PC-3 (cell line): ENCODE data around the gene EPHB1. TPM values are rescaled to one million over a fixed set of nuclear protein-coding genes. Genes with fewer than 3 reads are reported as not detected.

ENCODE experiments used
- ATAC-seq: fragments of 200-7000 bp; cut with Tn5 transposase; 2 replicates; pipeline ENCODE4 v1.9.1; 2020; ENCODE audit warnings: mild to moderate bottlenecking, moderate library complexity
- BruUV-seq: library from RNA; stranded (reverse); fragments of 400-500 nt; replicated peaks from 2 replicates; lab custom pipeline; 2021; lab: Mats Ljungman, UMichigan
- CTCF ChIA-PET: fragments of 300-600 bp; sonication (Branson Sonifier 250); formaldehyde crosslinking; loops from one replicate; lab custom pipeline; 2022; ENCODE audit warnings: antibody characterized with exemption; lab: Charles Lee
- POLR2A ChIA-PET: fragments of 300-600 bp; sonication (Branson Sonifier 250); formaldehyde crosslinking; loops from one replicate; lab custom pipeline; 2022; ENCODE audit warnings: antibody characterized with exemption; ENCODE audit not compliant: unreplicated experiment; lab: Charles Lee
- DNase-seq: peaks from one replicate; pipeline ENCODE4 v3.0.0-alpha.2; 2015
- H2AFZ ChIP-seq: fragments of 300-600 bp; sonication (generic); 2 replicates; pipeline ENCODE4 v1.6.0; 2016; ENCODE audit warnings: antibody characterized with exemption, low read length
- H3F3A ChIP-seq: fragments of 300-600 bp; sonication (generic); one replicate; pipeline ENCODE4 v1.6.0; 2017; ENCODE audit warnings: antibody characterized with exemption, low read length, control low read depth, mild to moderate bottlenecking; ENCODE audit not compliant: unreplicated experiment
- H3K27ac ChIP-seq: fragments of 300-600 bp; sonication (generic); 2 replicates; pipeline ENCODE4 v1.5.1; 2016; ENCODE audit warnings: mild to moderate bottlenecking, low read length
- H3K27me3 ChIP-seq: fragments of 300-600 bp; sonication (generic); 2 replicates; pipeline ENCODE4 v1.6.1; 2016; ENCODE audit warnings: low read length, mixed read lengths
- H3K36me3 ChIP-seq: fragments of 300-600 bp; sonication (generic); 2 replicates; pipeline ENCODE4 v1.6.1; 2016; ENCODE audit warnings: low read depth, mixed run types, low read length, mixed read lengths
- H3K4me1 ChIP-seq: fragments of 300-600 bp; sonication (generic); 2 replicates; pipeline ENCODE4 v1.5.1; 2016; ENCODE audit warnings: low read length; ENCODE audit not compliant: insufficient read depth
- H3K4me2 ChIP-seq: fragments of 300-600 bp; sonication (generic); 2 replicates; pipeline ENCODE4 v1.6.0; 2016; ENCODE audit warnings: low read length
- H3K4me3 ChIP-seq: fragments of 300-600 bp; sonication (generic); 2 replicates; pipeline ENCODE4 v1.5.1; 2016; ENCODE audit warnings: mild to moderate bottlenecking, low read length, mixed read lengths
- H3K79me2 ChIP-seq: fragments of 300-600 bp; sonication (generic); 2 replicates; pipeline ENCODE4 v1.6.1; 2017; ENCODE audit warnings: low read length, mixed read lengths
- H3K9ac ChIP-seq: fragments of 300-600 bp; sonication (generic); 2 replicates; pipeline ENCODE4 v1.6.0; 2016; ENCODE audit warnings: mild to moderate bottlenecking, low read length
- H3K9me2 ChIP-seq: fragments of 300-600 bp; sonication (generic); replicated peaks from 2 replicates; pipeline ENCODE4 v1.6.1; 2016; ENCODE audit warnings: mixed run types, low read length, mixed read lengths
- H3K9me3 ChIP-seq: fragments of 300-600 bp; sonication (generic); 2 replicates; pipeline ENCODE4 v1.6.1; 2016; ENCODE audit warnings: low read length, mixed read lengths
- H4K20me1 ChIP-seq: fragments of 300-600 bp; sonication (generic); 2 replicates; pipeline ENCODE4 v1.6.1; 2016; ENCODE audit warnings: low read length, mixed read lengths
- EZH2 ChIP-seq: fragments of 300-600 bp; sonication (generic); IDR thresholded peaks from one replicate; pipeline ENCODE4 v1.6.1; 2017; ENCODE audit warnings: antibody characterized with exemption, mild to moderate bottlenecking, low read length; ENCODE audit not compliant: unreplicated experiment
- EZH2phosphoT487 ChIP-seq: fragments of 300-600 bp; sonication (generic); IDR thresholded peaks from 2 replicates; pipeline ENCODE4 v1.6.1; 2018; ENCODE audit warnings: mild to moderate bottlenecking, antibody characterized with exemption, low read length, borderline replicate concordance
- intact Hi-C: fragments of 100-400 bp; cut with micrococcal nuclease; formaldehyde crosslinking; loops from 2 replicates; pipeline ENCODE4 v1.9.0; 2023
- total RNA-seq: library from RNA; depleted of rRNA; stranded (reverse); fragments of >200 nt; gene quantifications from 2 replicates; pipeline ENCODE4 v1.2.3, GENCODE V29; 2014
- TF ChIP-seq, protein P1 (sequence below): fragments of 300-600 bp; sonication (generic); conservative IDR thresholded peaks from 2 replicates; pipeline ENCODE4 v1.5.1; 2017; ENCODE audit warnings: antibody characterized with exemption, low read depth, mild to moderate bottlenecking, low read length

Gene EPHB1
- total RNA-seq, 1 experiment from 2014 or later: 0.69 TPM

DNA sequence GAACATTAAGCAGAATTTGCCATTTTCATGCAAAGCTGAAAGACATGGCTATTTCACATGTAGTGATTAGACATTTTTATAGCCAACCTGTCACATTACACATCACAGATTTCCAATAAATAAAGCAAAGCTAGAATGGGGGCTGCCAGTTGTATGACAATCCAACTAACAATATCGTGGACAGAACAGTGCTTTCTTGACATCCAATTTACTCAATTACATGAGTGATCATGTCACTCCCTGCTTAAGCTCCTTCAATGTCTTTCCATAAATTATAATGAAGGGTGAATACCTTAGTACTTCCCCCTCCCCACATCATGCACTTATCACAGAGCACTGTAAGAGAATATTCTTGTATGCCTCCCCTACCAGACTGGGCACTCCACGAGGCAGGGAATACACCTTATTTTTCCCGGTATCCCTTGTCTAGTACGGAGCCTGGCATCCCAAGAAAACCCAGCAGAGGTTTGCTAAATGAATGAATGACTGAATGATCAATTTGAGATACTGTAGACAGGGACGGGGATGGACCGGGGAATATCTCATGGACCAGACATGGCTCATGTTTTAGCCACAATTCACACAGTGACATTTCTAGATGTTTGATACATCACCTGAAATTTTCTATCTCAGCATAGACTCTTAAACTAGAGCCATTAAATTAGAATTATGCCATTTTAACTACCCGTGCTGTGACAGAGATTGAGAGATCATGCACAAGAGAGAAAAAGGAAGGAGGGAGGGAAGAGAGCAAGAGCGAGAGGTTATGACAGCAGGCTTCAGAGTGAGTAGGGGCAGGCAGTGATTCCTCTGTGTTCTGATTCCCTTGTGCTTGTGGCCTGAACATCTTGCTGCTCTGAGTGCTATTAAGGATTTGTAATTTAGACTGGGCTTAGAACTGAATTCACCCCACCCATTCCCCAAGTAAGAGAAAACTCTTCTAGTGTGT is 77.7 kb downstream of the EPHB1 start:
- no peaks in the 10 kb centered on the region for H3K27me3 ChIP-seq
- H3K9ac ChIP-seq: no peak overlapping the region
- H3F3A ChIP-seq: no peaks in the 10 kb centered on the region
- H3K4me2 ChIP-seq: no peak overlapping the region
- no peaks in the 10 kb centered on the region for H3K4me1 ChIP-seq
- DNase-seq (no peak), ATAC-seq (no peak)
- no peaks in the 10 kb centered on the region for H3K9me2 ChIP-seq
- TF ChIP-seq, protein P1, sequence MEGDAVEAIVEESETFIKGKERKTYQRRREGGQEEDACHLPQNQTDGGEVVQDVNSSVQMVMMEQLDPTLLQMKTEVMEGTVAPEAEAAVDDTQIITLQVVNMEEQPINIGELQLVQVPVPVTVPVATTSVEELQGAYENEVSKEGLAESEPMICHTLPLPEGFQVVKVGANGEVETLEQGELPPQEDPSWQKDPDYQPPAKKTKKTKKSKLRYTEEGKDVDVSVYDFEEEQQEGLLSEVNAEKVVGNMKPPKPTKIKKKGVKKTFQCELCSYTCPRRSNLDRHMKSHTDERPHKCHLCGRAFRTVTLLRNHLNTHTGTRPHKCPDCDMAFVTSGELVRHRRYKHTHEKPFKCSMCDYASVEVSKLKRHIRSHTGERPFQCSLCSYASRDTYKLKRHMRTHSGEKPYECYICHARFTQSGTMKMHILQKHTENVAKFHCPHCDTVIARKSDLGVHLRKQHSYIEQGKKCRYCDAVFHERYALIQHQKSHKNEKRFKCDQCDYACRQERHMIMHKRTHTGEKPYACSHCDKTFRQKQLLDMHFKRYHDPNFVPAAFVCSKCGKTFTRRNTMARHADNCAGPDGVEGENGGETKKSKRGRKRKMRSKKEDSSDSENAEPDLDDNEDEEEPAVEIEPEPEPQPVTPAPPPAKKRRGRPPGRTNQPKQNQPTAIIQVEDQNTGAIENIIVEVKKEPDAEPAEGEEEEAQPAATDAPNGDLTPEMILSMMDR: no peak
- no peak overlapping the region for H3K27ac ChIP-seq
- POLR2A ChIA-PET: no interaction called here
- no peaks in the 10 kb centered on the region for H3K9me3 ChIP-seq
- BruUV-seq: no TSS peak
- H3K4me3 ChIP-seq: no peak overlapping the region
- intact Hi-C loops: no loop called here
- H3K36me3 ChIP-seq: no peaks in the 10 kb centered on the region
- CTCF ChIA-PET: no interaction called here
- H4K20me1 ChIP-seq: no peaks in the 10 kb centered on the region
- no peak overlapping the region for H2AFZ ChIP-seq
- H3K79me2 ChIP-seq: no peaks in the 10 kb centered on the region

DNA sequence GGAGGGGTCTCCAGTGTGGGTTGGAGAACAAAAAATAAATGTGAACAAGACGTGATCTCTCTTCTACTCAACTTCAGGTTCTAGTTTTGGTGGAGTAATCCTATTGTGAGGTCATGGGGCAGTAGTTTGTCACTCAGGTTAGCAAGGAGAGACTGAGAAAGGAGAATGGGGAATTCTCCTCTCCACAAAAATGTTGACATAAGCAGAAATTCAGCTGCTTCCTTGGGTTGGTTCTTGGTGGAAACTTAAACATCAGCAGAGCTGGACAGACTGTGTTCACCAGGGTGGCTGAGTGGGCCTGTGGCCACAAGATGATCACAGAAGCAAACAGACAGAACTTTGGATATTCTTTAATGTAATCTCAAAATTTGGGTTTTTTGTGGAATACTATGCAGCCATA is 78.7 kb downstream of the EPHB1 start:
- H3K27ac ChIP-seq: no peak overlapping the region
- no peaks in the 10 kb centered on the region for H3K9me2 ChIP-seq
- CTCF ChIA-PET: no interaction called here
- intact Hi-C loops: no loop called here
- DNase-seq: no peak
- H4K20me1 ChIP-seq: no peaks in the 10 kb centered on the region
- no peaks in the 10 kb centered on the region for H3F3A ChIP-seq
- H3K9ac ChIP-seq: no peak overlapping the region
- POLR2A ChIA-PET: no interaction called here
- TF ChIP-seq, protein P1: no peak
- TF ChIP-seq EZH2phosphoT487 (no peak), EZH2 (no peak)
- no peak overlapping the region for H2AFZ ChIP-seq
- H3K4me2 ChIP-seq: no peak overlapping the region
- no TSS peak for BruUV-seq
- H3K4me1 ChIP-seq: no peaks in the 10 kb centered on the region
- H3K4me3 ChIP-seq: no peak overlapping the region
- no peaks in the 10 kb centered on the region for H3K27me3 ChIP-seq
- H3K9me3 ChIP-seq: no peaks in the 10 kb centered on the region
- no peaks in the 10 kb centered on the region for H3K79me2 ChIP-seq
- ATAC-seq: no peak
- H3K36me3 ChIP-seq: no peaks in the 10 kb centered on the region

DNA sequence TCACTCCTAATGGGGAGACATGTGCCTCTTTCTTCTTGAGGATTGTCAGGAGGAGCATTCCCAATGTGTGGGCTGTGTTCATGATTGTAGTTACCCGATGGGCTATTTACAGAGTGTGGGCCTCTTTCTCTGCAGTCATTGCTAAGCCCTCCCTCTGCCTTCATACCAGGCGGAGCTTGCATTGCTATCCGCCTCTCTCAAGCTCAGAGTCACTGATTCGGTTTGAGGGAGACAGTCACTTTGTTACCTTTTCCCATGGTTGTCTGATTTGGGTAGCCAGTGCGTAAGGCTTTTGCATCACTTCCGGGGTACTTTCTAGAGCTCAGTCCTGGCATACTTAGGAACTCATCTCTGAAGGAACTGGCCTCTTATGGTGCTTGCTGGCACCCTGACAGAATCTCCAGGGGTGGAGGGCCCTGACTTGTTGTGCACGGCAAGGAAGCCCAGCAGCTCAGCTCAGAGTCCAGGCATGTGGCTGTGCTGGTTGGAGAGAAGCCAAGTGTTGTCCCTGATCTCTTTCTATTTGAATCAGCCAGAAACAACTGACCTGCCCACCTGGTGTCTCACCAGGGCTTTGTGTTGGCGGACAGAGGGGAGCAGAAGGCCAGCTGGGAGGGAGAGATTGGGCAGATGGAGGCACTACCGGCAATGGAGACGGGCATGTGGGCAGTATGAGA is 79.8 kb downstream of the EPHB1 start:
- H3K4me3 ChIP-seq: no peak overlapping the region
- no peaks in the 10 kb centered on the region for H3K9me3 ChIP-seq
- intact Hi-C loops: no loop called here
- no peak overlapping the region for H3K4me2 ChIP-seq
- H3F3A ChIP-seq: no peaks in the 10 kb centered on the region
- H2AFZ ChIP-seq: no peak overlapping the region
- no peak for TF ChIP-seq EZH2
- no peak for TF ChIP-seq EZH2phosphoT487
- TF ChIP-seq, protein P1: no peak
- H3K36me3 ChIP-seq: no peaks in the 10 kb centered on the region
- ChIA-PET CTCF (no interaction called here), POLR2A (no interaction called here)
- DNase-seq (no peak), ATAC-seq (no peak)
- no peaks in the 10 kb centered on the region for H3K4me1 ChIP-seq
- no peak overlapping the region for H3K27ac ChIP-seq
- H3K9me2 ChIP-seq: no peaks in the 10 kb centered on the region
- H3K9ac ChIP-seq: no peak overlapping the region
- BruUV-seq: no TSS peak
- H4K20me1 ChIP-seq: no peaks in the 10 kb centered on the region
- no peaks in the 10 kb centered on the region for H3K79me2 ChIP-seq
- no peaks in the 10 kb centered on the region for H3K27me3 ChIP-seq
